ENCODE measurements around the gene GABRP. TPM values are rescaled to one million over a fixed set of nuclear protein-coding genes. Genes with fewer than 3 reads are reported as not detected.

The GABRP gene
- total RNA-seq, 4 donors from 2014 or later, result 2.1 TPM; not detected in 3

DNA sequence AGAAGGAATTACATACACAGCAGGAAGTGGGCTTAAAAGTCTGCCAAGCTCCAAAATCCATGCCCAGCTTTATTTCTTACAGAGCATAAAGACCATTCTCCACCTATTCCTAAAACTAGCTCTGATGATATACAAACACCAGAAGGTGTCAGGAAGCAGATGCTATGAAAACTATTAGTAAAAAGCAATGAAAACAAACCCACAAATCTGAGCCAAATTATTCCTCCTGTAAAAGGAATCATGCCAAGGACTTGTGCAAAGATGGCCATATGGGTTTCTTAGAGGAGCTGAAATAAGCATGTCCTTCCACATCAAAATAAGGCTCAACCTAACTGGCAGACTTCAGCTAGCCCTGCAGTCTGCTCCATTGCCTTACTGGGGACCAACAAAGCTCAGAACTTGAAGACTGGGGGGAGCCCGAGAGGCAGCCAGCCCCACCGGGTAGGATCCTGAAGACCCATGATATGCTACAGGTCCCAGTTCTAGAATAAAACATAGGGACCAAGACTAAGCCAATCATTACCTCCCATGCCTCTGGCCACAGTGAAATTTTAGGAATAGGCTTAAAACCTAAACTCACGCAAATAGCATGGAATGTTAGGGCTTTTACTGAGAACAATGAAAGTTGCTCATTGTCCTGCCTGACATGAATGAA is 42.8 kb upstream of the GABRP start:
- no peaks in the 10 kb centered on the region for H3K36me3 ChIP-seq
- ATAC-seq, result no peak
- no peak overlapping the region for H3K27ac ChIP-seq
- peaks cover 0 to 19% (median 13%) of the 10 kb centered on the region in 3 donors for H3K4me1 ChIP-seq
- no peak overlapping the region for H3K4me3 ChIP-seq
- 90% methylated on average over 2 of the region's 3 CpGs; no CpG with 5 or more reads in 1 of the 2 donors for WGBS, 2 donors (ENCODE audit: low coverage in 1 of 2)
- no peak for TF ChIP-seq EP300 (IDR thresholded peaks at IDR 0.05)
- TF ChIP-seq POLR2AphosphoS5 (IDR thresholded peaks at IDR 0.05), result no peak
- TF ChIP-seq, protein P1, sequence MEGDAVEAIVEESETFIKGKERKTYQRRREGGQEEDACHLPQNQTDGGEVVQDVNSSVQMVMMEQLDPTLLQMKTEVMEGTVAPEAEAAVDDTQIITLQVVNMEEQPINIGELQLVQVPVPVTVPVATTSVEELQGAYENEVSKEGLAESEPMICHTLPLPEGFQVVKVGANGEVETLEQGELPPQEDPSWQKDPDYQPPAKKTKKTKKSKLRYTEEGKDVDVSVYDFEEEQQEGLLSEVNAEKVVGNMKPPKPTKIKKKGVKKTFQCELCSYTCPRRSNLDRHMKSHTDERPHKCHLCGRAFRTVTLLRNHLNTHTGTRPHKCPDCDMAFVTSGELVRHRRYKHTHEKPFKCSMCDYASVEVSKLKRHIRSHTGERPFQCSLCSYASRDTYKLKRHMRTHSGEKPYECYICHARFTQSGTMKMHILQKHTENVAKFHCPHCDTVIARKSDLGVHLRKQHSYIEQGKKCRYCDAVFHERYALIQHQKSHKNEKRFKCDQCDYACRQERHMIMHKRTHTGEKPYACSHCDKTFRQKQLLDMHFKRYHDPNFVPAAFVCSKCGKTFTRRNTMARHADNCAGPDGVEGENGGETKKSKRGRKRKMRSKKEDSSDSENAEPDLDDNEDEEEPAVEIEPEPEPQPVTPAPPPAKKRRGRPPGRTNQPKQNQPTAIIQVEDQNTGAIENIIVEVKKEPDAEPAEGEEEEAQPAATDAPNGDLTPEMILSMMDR (IDR thresholded peaks at IDR 0.05), result no peak
- TF ChIP-seq POLR2A (IDR thresholded peaks at IDR 0.05), result no peak
- H3K9me3 ChIP-seq, result peaks cover 0 to 9% (median 0%) of the 10 kb centered on the region in 3 donors
- H3K27me3 ChIP-seq, result peaks cover 17% of the 10 kb centered on the region

DNA sequence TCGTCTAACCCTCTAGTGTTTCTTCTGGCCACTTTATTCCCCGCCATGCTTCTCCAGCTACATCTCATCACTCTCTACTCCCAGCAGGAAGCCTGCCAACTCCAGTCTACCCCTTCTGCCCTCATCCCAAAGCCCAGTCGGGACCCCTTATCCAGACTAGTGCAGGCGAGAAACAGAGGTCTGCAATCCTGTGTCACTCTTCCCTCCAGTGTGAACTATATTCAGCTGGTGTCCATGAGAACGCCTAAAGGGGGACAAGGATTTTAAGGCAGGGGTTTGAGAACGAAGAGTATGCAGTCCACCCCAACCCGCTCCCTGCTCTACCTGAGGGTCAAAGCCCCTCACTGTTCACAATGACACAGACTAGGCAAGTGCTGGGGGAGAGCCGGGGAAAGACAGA is 41.7 kb upstream of the GABRP start:
- Histone ChIP-seq H3K4me3 (no peak overlapping the region), H3K27me3 (peaks cover 25% of the 10 kb centered on the region), H3K4me1 (peaks cover 0 to 26% (median 13%) of the 10 kb centered on the region in 3 donors), H3K27ac (no peak overlapping the region), H3K36me3 (no peaks in the 10 kb centered on the region), H3K9me3 (no peaks in the 10 kb centered on the region)
- WGBS, 2 donors (ENCODE audit: low coverage in 1 of 2), result 53 to 60% methylated on average over 2 to 8 of the region's 8 CpGs
- TF ChIP-seq POLR2AphosphoS5 (IDR thresholded peaks at IDR 0.05) (no peak), POLR2A (IDR thresholded peaks at IDR 0.05) (no peak), EP300 (IDR thresholded peaks at IDR 0.05) (no peak)
- TF ChIP-seq, protein P1 (IDR thresholded peaks at IDR 0.05), result no peak
- ATAC-seq, result no peak

DNA sequence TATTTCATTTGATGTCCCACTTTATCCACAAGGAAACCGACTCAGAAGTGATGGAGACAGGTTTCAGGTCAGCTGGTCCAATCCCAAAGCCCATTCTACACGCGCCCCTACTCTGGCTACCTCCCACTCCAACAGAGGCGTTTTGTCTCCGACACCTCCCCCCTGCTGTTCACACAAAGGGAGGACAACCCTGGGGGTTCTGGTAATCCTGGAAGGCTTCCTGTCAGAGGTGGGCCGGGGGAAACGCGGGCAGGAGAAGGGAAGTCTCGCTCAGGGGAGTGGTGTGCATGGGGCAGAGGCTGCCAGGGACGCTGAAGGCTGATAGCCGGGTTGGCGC is 39.7 kb upstream of the GABRP start:
- 13 to 48% methylated on average over 3 to 5 of the region's 12 CpGs for WGBS, 2 donors (ENCODE audit: low coverage in 1 of 2)
- Histone ChIP-seq H3K4me1 (peaks cover 0 to 26% (median 13%) of the 10 kb centered on the region in 3 donors), H3K9me3 (no peaks in the 10 kb centered on the region), H3K27ac (no peak overlapping the region), H3K27me3 (peaks cover 22% of the 10 kb centered on the region), H3K36me3 (no peaks in the 10 kb centered on the region), H3K4me3 (peak overlapping the region in 1 of 2 donors; percentile 22)
- no peak for ATAC-seq
- TF ChIP-seq POLR2A (IDR thresholded peaks at IDR 0.05) (no peak), EP300 (IDR thresholded peaks at IDR 0.05) (no peak), POLR2AphosphoS5 (IDR thresholded peaks at IDR 0.05) (no peak)
- TF ChIP-seq, protein P1 (IDR thresholded peaks at IDR 0.05), result no peak

DNA sequence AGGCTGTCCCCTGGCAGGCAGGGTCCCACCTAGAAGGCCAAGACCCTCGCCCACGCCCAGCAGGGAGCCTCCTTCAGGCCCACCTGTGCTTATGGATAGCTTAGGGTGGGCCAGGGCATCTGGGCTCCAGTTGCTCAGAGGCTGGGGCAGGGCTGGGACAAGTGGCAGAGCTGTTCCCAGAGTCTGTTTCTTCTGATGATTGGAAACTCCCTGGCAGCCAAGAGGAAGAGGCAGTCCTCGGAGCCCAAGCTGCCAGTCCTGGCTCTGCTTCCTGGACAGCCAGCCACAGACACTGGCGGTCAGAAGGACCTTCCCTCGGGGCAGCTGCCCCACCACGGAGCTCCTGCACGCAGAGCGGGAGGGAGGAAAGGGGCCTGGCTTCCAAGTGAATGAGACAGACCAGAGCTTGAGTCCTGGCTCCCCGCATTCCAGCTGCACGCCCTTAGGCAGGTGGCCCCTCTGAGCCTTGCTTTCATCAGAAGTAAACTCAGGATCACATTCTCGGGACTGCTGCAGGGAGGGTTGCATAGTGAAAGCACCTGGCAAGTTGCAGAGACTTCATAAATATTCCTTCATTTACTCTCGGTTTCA is 37.9 kb upstream of the GABRP start:
- no peak for TF ChIP-seq POLR2AphosphoS5 (IDR thresholded peaks at IDR 0.05)
- no peak for TF ChIP-seq POLR2A (IDR thresholded peaks at IDR 0.05)
- TF ChIP-seq EP300 (IDR thresholded peaks at IDR 0.05), result no peak
- TF ChIP-seq, protein P1 (IDR thresholded peaks at IDR 0.05), result no peak
- ATAC-seq, result peak; percentile 17
- no peaks in the 10 kb centered on the region for H3K9me3 ChIP-seq
- WGBS, 2 donors (ENCODE audit: low coverage in 1 of 2), result 8% methylated on average over 2 to 4 of the region's 12 CpGs
- H3K27me3 ChIP-seq, result peaks cover 29% of the 10 kb centered on the region
- no peak overlapping the region for H3K27ac ChIP-seq
- no peak overlapping the region for H3K4me3 ChIP-seq
- peaks cover 0 to 26% (median 13%) of the 10 kb centered on the region in 3 donors for H3K4me1 ChIP-seq
- no peaks in the 10 kb centered on the region for H3K36me3 ChIP-seq
